NCI-H345 treated with DMSO at 0.1 percent for 48 hours (cell line): ENCODE results near the gene SPEN.
"Not testable (repeated sequence)": the region's sequence is repeated elsewhere in the genome, so short reads cannot be mapped to it uniquely, and the experiment has no call there.

Experiments used
- DNase-seq: peaks from one replicate; lab custom pipeline; 2025; ENCODE audit not compliant: unreplicated experiment; lab: John Stamatoyannopoulos, UW

The SPEN gene

DNA sequence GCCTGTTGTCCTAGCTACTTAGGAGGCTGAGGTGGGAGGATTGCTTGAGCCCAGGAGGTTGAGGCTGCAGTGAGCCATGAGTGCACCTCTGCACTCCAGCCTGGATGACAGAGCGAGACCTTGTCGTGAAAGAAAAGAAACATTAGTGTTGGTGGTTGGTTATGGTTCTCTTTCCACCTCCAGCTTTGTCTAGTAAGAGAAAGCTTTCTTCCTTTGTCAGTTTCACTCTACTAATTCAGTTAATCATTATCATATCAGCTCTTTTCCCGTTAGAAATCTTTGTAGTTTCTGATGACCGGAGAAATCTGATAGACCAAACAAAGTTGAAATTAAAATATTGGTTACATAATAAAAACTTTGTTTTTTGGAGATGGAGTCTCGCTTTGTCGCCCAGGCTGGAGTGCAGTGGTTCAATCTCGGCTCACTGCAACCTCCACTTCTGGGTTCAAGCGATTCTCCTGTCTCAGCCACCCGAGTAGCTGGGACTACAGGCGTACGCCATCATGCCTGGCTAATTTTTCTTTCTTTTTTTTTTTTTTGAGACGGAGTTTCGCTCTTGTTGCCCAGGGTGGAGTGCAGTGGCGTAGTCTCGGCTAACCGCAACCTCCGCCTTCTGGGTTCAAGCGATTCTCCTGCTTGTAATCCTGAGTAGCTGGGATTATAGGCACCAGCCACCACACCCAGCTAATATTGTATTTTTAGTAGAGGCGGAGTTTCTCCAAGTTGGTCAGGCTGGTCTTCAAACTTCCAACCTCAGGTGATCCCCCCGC is 49.5 kb downstream of the SPEN start:
- DNase-seq: not testable (repeated sequence)

DNA sequence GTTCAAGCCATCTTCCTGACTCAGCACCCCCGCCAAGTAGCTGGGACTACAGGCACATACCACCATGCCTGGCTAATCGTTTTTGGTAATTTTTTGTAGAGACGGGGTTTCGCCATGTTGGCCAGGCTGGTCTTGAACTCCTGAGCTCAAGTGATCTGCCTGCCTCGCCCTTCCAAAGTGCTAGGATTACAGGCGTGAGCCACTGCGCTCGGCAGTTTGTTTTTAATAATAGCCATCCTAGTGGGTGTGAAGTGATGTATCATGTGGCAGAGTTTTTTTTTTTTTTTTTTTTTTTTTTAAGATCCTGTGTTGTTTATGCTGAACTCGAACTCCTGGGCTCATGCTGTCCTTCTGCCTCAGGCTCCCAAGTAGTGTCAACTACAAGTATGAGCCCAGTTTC is 51.8 kb downstream of the SPEN start:
- no peak for DNase-seq

DNA sequence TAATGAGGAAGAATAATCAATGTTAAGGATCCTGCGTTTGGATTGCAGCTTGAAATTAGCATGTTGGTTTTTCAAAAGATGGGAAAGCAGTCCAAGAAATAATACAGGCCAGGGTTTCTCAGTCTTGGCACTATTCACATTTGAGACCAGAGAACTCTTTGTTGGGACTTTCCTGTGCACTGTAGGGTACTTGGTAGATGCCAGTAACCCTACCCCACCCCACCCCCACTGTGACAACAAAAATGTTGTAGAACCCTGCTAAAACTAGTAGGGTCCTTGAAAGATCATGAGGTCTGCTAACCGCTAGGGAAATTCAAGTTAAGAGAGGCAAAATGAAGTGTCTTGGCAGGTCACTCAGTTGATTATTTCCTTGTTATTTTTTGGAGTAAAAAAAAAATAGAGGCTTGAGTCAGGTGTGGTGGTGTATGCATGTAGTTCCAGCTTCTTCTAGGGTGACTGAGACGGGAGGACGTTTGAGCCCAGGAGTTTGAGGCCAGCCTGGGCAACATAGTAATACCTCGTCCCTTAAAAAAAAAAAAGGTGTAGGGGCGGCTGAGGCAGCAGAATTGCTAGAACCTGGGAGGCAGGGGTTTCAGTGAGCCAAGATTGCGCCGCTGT is 53.3 kb downstream of the SPEN start:
- no peak for DNase-seq

DNA sequence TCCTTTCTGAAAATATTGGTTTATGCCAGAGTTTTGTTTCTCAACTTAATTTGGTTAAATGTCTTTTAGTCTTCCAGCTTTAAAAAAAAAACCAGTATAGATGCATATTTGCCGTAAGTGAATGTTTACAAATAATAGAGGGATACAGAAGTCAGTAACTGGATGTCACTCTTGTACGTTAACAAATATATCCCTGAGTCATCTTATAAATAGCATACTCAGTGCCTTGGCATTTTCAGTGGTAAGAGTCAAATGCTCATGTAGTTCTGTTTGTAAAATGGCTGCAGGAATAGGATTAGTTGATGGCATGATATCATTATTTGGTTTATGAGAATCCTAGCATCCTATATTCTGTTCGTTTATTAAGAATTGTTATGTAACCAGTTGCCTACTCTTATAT is 55.4 kb downstream of the SPEN start:
- no peak for DNase-seq

DNA sequence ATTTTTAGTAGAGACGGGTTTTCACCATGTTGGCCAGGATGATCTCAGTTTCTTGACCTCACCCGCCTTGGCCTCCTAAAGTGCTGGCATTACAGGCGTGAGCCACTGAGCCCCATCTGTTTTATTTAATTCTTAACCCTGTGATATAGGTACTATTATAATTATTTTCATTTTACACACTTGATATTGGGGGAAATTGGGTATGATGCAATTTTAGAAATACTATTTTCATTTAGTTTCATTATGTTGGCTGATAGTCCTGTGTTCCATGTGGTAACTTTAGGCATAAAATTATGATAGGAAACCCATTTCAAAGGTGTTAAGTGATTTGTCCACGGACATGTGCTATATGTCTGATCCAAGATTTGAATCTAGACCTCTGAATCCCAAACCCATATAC is 61.1 kb downstream of the SPEN start:
- DNase-seq: no peak

DNA sequence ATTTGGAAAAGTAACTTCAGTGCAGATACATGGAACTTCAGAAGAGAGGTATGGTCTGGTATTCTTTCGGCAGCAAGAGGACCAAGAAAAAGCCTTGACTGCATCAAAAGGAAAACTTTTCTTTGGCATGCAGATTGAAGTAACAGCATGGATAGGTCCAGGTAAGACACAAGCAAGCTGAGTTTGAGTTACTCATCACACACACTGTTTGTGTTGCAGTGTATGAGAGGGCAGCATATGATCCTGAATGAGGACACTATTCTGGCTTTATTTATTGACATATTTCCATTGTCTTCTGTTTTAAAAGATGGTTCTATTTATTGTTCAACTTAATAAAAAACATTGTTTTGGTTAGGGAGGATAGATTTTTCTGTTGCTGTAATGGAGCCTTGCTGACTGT is 63.6 kb downstream of the SPEN start:
- no peak for DNase-seq

DNA sequence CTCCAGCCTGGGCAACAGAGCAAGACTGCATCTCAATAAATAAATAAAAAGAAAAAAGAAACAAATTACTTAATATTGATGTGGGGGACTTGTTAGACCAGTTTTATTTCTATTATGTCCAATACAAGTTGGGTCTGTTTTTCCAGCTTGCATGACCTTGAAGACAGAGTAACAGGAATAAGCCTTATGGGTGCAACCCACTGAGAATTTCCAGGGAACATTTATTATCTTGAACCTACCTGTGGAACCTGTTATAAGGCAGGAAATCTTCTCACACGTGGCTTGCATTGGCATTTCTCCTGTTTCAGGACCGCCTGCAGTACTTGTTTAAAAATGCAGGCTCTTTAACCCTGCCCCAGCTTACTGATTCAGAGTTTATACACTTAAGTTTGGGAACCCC is 64.4 kb downstream of the SPEN start:
- DNase-seq: no peak

DNA sequence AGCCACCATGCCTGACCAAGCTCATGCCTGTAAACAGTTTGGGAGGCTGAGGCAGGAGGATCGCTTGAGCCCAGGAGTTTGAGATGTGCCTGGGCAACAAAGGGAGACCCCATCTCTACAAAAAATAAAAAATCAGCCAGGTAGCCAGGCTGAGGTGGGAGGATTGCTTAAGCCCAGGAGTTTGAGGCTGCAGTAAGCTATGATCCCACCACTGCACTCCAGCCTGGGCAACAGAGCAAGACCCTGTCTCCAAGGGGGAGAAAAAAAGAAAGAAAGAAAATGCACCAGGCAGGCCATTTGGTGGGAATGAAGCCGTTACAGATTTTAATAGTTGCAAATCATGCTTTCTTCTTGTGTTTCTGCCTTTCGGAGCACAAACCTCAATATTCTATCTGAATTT is 66.1 kb downstream of the SPEN start:
- DNase-seq: not testable (repeated sequence)

DNA sequence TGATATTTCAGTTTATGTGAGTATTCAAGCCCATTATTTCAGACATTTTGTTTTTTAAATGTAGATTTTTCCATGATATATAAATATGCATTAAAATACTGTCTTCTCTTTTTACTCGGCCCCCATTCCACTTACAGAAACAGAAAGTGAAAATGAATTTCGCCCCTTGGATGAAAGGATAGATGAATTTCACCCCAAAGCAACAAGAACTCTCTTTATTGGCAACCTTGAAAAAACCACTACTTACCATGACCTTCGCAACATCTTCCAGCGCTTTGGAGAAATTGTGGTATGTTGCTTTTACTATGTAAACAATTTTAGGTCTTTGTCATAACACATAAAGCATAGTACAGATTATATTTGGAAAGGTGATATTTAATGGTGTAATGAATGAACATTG is 68.5 kb downstream of the SPEN start:
- no peak for DNase-seq

DNA sequence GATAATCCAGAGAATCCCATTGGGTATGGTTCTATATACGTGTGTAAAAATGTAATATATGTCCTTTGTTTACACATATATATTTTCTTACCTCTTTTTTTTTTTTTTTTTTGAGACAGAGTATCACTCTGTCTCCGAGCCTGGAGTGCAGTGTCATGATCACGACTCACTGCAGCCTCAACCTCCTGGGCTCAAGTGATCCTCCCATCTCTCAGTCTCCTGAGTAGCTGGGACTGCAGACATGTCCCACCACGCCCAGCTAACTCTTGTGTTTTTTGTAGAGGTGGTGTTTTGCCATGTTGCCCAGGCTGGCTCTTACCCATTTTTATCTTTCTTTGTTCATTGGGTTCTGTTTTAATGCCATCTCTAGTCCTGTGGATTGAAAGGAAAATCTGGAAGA is 68.9 kb downstream of the SPEN start:
- no peak for DNase-seq

DNA sequence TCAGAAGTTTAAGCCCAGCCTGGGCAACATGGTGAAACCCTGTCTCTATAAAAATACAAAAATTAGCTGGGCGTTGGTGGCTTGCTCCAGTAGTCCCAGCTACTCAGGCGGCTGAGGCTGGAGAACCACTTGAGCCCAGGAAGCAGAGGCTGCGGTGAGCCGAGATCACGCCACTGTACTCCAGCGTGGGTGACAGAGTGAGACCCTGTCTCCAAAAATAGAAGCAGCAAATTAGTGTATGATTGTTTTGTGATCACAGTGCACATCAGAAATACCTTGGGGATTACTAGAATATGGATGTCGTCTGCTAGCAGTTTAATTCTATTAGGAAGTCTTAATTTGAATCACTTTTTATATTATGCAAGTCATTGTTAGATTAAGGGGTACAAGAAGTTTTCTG is 69.4 kb downstream of the SPEN start:
- no peak for DNase-seq

DNA sequence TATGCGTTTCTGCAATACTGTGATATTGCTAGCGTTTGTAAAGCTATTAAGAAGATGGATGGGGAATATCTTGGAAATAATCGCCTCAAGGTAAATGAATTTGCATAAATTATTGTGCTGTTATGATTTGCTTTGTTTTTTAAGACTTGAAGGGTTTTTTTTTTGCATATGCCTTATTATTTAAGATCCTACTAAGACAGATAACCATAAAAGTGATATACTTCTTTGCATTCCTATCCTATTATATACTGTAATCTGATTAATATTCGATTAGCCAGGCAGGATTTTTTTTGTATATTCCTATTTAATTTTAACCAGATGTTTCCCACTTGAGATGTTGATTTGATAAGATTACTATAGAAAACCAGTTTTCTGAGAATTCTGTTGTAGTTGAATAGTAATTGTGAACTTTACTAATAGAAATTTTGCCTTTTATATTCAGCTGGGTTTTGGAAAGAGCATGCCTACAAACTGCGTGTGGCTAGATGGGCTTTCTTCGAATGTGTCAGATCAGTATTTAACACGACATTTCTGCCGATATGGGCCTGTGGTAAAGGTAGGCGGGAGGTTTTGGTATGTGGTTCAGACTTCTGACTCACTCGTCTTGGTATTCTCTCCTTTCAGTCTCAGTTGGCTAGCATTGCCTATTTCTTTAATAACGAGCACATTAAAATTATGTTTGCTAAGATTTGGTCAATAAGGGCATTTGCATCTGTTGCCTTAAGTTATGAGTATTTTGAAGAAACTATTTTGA is 71.6 kb downstream of the SPEN start:
- DNase-seq: no peak

DNA sequence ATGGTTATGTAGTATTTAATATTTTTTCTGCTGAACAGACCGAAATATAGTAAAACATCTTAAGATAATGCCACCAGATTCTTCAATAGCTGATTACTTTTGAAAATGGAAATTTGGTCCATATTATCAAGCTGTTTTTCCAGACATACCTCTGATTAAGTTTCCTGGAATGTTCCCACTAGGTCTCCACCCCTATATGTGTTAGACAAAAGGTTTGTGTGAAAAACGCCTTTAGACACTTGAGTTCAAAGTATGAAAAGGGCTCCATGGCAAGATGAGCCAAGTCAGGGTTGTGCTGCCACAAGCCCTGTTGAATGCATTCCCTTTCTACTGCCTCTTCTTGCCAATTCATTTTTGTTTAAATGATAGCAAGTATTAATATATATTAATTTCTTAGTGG is 75.7 kb downstream of the SPEN start:
- no peak for DNase-seq

DNA sequence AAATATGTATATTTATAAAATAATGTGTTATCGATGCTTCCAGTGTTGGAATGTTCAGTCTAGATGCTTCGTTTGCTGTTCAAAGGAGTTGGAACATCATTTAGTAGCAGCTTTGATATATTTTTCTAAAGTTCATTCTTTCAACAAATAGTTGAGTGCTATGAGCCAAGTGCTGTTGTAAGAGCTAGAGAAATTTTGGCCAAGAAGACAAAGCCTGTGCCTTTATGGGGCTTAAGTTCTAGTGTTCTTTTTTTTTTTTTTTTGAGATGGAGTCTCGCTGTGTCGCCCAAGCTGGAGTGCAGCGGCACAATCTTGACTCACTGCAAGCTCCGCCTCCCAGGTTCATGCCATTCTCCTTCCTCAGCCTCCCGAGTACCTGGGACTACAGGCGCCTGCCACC is 78.9 kb downstream of the SPEN start:
- not testable (repeated sequence) for DNase-seq

DNA sequence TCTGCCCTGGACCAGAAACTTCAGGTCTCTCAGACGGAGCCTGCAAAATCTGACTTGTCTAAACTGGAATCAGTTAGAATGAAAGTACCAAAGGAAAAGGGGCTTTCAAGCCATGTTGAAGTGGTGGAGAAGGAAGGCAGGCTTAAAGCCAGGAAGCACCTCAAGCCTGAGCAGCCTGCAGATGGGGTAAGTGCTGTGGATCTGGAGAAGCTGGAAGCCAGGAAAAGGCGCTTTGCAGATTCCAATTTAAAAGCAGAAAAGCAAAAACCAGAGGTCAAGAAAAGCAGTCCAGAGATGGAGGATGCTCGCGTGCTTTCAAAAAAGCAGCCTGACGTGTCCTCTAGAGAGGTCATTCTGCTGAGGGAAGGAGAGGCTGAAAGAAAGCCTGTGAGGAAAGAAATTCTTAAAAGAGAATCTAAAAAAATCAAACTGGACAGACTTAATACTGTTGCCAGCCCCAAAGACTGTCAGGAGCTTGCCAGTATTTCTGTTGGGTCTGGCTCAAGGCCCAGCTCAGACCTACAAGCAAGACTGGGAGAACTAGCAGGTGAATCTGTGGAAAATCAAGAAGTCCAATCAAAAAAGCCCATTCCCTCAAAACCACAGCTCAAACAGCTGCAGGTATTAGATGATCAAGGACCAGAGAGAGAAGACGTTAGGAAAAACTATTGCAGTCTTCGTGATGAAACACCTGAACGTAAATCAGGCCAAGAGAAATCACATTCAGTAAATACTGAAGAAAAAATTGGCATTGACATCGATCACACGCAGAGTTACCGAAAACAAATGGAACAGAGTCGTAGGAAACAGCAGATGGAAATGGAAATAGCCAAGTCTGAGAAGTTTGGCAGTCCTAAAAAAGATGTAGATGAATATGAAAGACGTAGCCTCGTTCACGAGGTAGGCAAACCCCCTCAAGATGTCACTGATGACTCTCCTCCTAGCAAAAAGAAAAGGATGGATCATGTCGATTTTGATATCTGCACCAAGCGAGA is 81.8 kb downstream of the SPEN start:
- DNase-seq: no peak

DNA sequence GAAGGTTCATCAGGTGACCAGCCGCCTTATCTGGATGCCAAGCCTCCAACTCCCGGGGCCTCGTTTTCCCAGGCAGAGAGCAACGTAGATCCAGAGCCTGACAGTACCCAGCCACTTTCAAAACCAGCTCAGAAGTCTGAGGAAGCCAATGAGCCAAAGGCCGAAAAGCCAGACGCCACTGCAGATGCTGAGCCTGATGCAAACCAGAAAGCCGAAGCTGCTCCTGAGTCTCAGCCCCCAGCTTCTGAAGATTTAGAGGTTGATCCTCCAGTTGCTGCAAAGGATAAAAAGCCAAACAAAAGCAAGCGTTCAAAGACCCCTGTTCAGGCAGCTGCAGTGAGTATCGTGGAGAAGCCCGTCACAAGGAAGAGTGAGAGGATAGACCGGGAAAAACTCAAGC is 83.9 kb downstream of the SPEN start:
- DNase-seq: no peak

DNA sequence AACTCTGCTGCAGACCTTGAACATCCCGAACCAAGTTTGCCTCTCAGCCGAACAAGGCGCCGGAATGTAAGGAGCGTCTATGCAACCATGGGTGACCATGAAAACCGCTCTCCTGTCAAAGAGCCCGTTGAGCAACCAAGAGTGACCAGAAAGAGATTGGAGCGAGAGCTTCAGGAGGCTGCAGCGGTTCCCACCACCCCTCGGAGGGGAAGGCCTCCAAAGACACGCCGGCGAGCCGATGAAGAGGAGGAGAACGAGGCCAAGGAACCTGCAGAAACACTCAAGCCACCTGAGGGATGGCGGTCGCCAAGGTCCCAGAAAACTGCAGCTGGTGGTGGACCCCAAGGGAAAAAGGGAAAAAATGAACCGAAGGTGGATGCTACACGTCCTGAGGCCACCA is 84.4 kb downstream of the SPEN start:
- no peak for DNase-seq

DNA sequence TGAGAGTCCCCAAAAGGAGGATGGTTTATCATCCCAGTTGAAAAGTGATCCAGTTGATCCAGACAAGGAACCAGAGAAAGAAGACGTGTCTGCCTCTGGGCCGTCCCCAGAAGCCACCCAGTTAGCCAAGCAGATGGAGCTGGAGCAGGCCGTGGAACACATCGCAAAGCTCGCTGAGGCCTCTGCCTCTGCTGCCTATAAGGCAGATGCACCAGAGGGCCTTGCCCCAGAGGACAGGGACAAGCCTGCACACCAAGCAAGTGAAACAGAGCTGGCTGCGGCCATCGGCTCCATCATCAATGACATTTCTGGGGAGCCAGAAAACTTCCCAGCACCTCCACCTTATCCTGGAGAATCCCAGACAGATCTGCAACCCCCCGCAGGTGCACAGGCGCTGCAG is 85.1 kb downstream of the SPEN start:
- no peak for DNase-seq

DNA sequence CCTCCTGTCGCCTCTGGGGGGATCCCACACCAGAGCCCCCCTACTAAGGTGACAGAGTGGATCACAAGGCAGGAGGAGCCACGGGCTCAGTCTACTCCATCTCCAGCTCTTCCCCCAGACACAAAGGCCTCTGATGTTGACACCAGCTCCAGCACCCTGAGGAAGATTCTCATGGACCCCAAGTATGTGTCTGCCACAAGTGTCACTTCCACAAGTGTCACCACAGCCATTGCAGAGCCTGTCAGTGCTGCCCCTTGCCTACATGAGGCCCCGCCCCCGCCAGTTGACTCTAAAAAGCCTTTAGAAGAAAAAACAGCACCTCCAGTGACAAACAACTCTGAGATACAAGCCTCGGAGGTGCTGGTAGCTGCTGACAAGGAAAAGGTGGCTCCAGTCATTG is 86.2 kb downstream of the SPEN start:
- DNase-seq: no peak

DNA sequence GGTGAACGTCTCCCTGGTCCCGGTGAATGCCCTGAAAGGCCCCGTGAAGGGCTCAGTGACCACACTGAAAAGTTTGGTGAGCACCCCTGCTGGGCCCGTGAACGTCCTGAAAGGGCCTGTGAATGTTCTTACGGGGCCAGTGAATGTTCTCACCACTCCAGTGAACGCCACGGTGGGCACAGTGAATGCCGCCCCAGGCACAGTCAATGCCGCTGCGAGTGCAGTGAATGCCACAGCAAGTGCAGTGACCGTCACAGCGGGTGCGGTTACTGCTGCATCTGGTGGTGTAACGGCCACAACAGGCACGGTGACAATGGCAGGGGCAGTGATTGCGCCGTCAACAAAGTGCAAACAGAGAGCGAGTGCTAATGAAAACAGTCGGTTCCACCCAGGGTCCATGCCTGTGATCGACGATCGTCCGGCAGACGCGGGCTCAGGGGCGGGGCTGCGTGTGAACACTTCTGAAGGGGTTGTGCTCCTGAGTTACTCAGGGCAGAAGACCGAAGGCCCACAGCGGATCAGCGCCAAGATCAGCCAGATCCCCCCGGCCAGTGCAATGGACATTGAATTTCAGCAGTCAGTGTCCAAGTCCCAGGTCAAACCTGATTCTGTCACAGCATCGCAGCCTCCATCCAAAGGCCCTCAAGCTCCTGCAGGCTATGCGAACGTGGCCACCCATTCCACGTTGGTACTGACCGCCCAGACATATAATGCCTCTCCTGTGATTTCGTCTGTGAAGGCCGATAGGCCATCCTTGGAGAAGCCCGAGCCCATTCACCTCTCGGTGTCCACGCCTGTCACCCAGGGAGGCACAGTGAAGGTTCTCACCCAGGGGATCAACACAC is 86.9 kb downstream of the SPEN start:
- DNase-seq: no peak
